Lung (tissue), 12 donors: Measurements from ENCODE around the gene MREG. TPM values are rescaled to one million over a fixed set of nuclear protein-coding genes. Genes with fewer than 3 reads are reported as not detected.

ENCODE experiments used
- ATAC-seq: fragments of 200-7000 bp; cut with Tn5 transposase; one replicate; pipeline ENCODE4 v1.9.1; 2020; ENCODE audit warnings: moderate number of reproducible peaks; ENCODE audit not compliant: insufficient read depth, low FRiP score
- DNase-seq, 3 donors: peaks; one replicate each; pipeline ENCODE4 v3.0.0-alpha.2; 2013 to 2017
- H3K27ac ChIP-seq, 2 donors: one replicate each; pipeline ENCODE4 v1.5.1; 2013; ENCODE audit warnings: mild to moderate bottlenecking in 2 of 2, moderate library complexity in 2 of 2, control low read depth in 1 of 2, inconsistent platforms in 1 of 2, low read depth in 1 of 2, low read length in 1 of 2
- H3K27me3 ChIP-seq, 3 donors: one replicate each; pipeline ENCODE4 v1.5.1; 2013; ENCODE audit warnings: low read length in 2 of 3; ENCODE audit not compliant: control insufficient read depth in 3 of 3, insufficient read depth in 3 of 3
- H3K36me3 ChIP-seq, 4 donors: one replicate each; pipeline ENCODE4 v1.5.1; 2013; ENCODE audit warnings: low read length in 4 of 4, mild to moderate bottlenecking in 1 of 4, moderate library complexity in 1 of 4; ENCODE audit not compliant: control insufficient read depth in 4 of 4, insufficient read depth in 4 of 4
- H3K4me1 ChIP-seq, 5 donors: one replicate each; pipeline ENCODE4 v1.5.1; 2013; ENCODE audit warnings: low read length in 5 of 5, mild to moderate bottlenecking in 2 of 5, moderate library complexity in 1 of 5; ENCODE audit not compliant: control insufficient read depth in 5 of 5, insufficient read depth in 5 of 5
- H3K4me3 ChIP-seq: one replicate; pipeline ENCODE4 v1.5.1; 2013; ENCODE audit warnings: mild to moderate bottlenecking, control low read depth, moderate library complexity
- H3K9ac ChIP-seq, 2 donors: one replicate each; pipeline ENCODE4 v1.5.1; 2013; ENCODE audit warnings: low read length in 2 of 2, control low read depth in 1 of 2; ENCODE audit not compliant: insufficient read depth in 1 of 2
- H3K9me3 ChIP-seq, 4 donors: one replicate each; pipeline ENCODE4 v1.5.1; 2013; ENCODE audit warnings: low read length in 3 of 4, mild to moderate bottlenecking in 1 of 4, moderate library complexity in 1 of 4; ENCODE audit not compliant: control insufficient read depth in 4 of 4, insufficient read depth in 3 of 4
- CTCF ChIP-seq: IDR thresholded peaks from 2 replicates; pipeline ENCODE4 v1.5.1; 2012; ENCODE audit warnings: mild to moderate bottlenecking; ENCODE audit errors: control extremely low read depth, extremely low read depth
- WGBS, 2 donors: extraction: QIAGEN DNeasy Blood & Tissue Kit; methylation state at CpG; one replicate each; pipeline ENCODE4 v1.1.7; 2013; 5-methylcytosine and 5-hydroxymethylcytosine counted together
- polyA plus RNA-seq, 2 donors: library from polyadenylated mRNA; stranded (reverse); fragments of 200-250 nt; gene quantifications; one replicate each; pipeline ENCODE4 v1.2.1, GENCODE V29; 2013
- total RNA-seq, 2 donors: library from RNA; depleted of rRNA in 1 of 2; stranded (reverse); fragments of >200 nt in 1 of 2; gene quantifications; one replicate each; pipeline ENCODE4 v1.2.1, GENCODE V29; 2014 to 2021
- donor health status: control.
- donor health status: control.
- donor health status: Bipolar disorder and iron deficiency.
- donor health status: healthy.
- donor health status: DM: yes; HTN: yes; CAD: no.

MREG gene
- total and polyA plus RNA-seq, 4 donors = 6.9 to 30.2 (median 12.0) TPM

DNA sequence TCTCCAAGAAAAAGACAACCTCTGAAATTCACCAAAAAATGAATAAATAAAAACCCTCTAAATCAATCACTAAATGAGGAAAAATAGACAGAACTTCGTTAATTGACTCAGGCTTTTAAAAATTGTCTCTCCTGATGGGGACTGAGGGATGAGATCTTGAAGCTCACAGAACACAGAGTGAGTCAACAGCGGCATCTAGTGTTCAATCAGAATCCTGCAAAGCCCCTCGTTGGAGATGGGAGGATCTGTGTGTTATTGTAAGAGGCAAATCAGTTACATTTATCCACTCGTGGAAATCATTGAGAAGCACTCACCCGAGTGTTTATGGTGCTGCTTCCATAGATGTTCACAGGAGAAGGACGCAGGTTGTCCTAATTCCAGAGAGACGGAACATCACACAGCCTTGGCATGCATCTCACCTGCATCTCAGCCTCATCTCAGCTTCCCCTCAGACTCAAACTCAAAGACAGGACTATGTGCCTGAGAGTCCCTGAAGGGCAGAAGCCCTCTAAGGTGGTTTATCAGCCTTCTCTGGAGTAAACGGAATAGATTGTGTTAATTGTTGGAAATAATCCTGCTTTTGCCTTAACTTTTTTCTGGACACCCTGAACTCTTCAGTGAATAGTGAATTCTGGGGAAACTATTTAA, 82.0 kb downstream of the MREG start:
- DNase-seq = peak; percentile 64 to 87 (median 86)
- peak; percentile 86 for ATAC-seq
- peak; percentile 84 for TF ChIP-seq CTCF
- Histone ChIP-seq H3K27me3 (no peaks in the 10 kb centered on the region), H3K4me1 (peaks cover 0 to 8% (median 1%) of the 10 kb centered on the region in 5 donors), H3K9me3 (no peaks in the 10 kb centered on the region), H3K27ac (no peak overlapping the region), H3K4me3 (no peak overlapping the region), H3K36me3 (no peaks in the 10 kb centered on the region), H3K9ac (peak overlapping the region in 1 of 2 donors; percentile 29)
- 7 to 16% methylated on average over 8 of the region's 8 CpGs for WGBS, 2 donors

GRCh38 chr2:215930505-215931253, 82.7 kb downstream of the MREG start:
- H3K27me3 ChIP-seq = no peaks in the 10 kb centered on the region
- WGBS, 2 donors = 59 to 77% methylated on average over 8 of the region's 8 CpGs
- peaks cover 0 to 8% (median 1%) of the 10 kb centered on the region in 5 donors for H3K4me1 ChIP-seq
- no peaks in the 10 kb centered on the region for H3K36me3 ChIP-seq
- H3K9me3 ChIP-seq = no peaks in the 10 kb centered on the region
- no peak overlapping the region for H3K9ac ChIP-seq
- no peak for TF ChIP-seq CTCF
- no peak overlapping the region for H3K27ac ChIP-seq
- peak; percentile 42 for ATAC-seq
- H3K4me3 ChIP-seq = no peak overlapping the region
- DNase-seq = peak in 1 of 3 donors; percentile 62

- no peak for TF ChIP-seq CTCF
- Histone ChIP-seq H3K9me3 (no peaks in the 10 kb centered on the region), H3K27me3 (no peaks in the 10 kb centered on the region), H3K9ac (no peak overlapping the region), H3K36me3 (no peaks in the 10 kb centered on the region), H3K4me1 (peaks cover 0 to 8% (median 1%) of the 10 kb centered on the region in 5 donors), H3K4me3 (no peak overlapping the region), H3K27ac (peak overlapping the region in 1 of 2 donors; percentile 1)
- DNase-seq (no peak), ATAC-seq (no peak)
- WGBS, 2 donors = 84 to 85% methylated on average over 6 of the region's 6 CpGs
These were observed 83.6 kb downstream of the MREG start for GRCh38 chr2:215929602-215930335.
